Skeletal muscle tissue (tissue), 4 donors: ENCODE results near the gene PLPP4. TPM values are rescaled to one million over a fixed set of nuclear protein-coding genes. Genes with fewer than 3 reads are reported as not detected.

Experiments
- H3K27ac ChIP-seq: one replicate; pipeline ENCODE4 v1.7.0; 2013; ENCODE audit warnings: mild to moderate bottlenecking, low read depth, low read length, inconsistent platforms
- H3K27me3 ChIP-seq, 3 donors: one replicate each; pipeline ENCODE4 v1.7.0; 2013; ENCODE audit warnings: low read length in 3 of 3; ENCODE audit not compliant: control insufficient read depth in 3 of 3, insufficient read depth in 3 of 3
- H3K36me3 ChIP-seq, 3 donors: one replicate each; pipeline ENCODE4 v1.7.0; 2013; ENCODE audit warnings: low read length in 3 of 3; ENCODE audit not compliant: control insufficient read depth in 3 of 3, insufficient read depth in 3 of 3
- H3K4me1 ChIP-seq, 3 donors: one replicate each; pipeline ENCODE4 v1.7.0; 2013; ENCODE audit warnings: low read length in 3 of 3, mild to moderate bottlenecking in 3 of 3; ENCODE audit not compliant: control insufficient read depth in 3 of 3, insufficient read depth in 3 of 3
- H3K4me3 ChIP-seq, 3 donors: one replicate each; pipeline ENCODE4 v1.7.0; 2013; ENCODE audit warnings: low read length in 3 of 3
- H3K9ac ChIP-seq, 3 donors: one replicate each; pipeline ENCODE4 v1.7.0; 2013; ENCODE audit warnings: low read length in 3 of 3, mild to moderate bottlenecking in 3 of 3, moderate library complexity in 2 of 3, low read depth in 1 of 3
- H3K9me3 ChIP-seq, 3 donors: one replicate each; pipeline ENCODE4 v1.7.0; 2013; ENCODE audit warnings: low read length in 3 of 3; ENCODE audit not compliant: control insufficient read depth in 3 of 3
- total RNA-seq: library from RNA; depleted of rRNA; stranded (reverse); fragments of >200 nt; gene quantifications from one replicate; pipeline ENCODE4 v1.2.3, GENCODE V29; 2014
- donor health status: Osteomylitis.

PLPP4 gene
- total RNA-seq, 1 donor from 2014 or later, result 0.52 TPM

- H3K27ac ChIP-seq, result no peak overlapping the region
- no peak overlapping the region for H3K9ac ChIP-seq
- no peaks in the 10 kb centered on the region for H3K4me1 ChIP-seq
- H3K36me3 ChIP-seq, result no peaks in the 10 kb centered on the region
- no peaks in the 10 kb centered on the region for H3K9me3 ChIP-seq
- H3K4me3 ChIP-seq, result no peak overlapping the region
- H3K27me3 ChIP-seq, result peaks cover 0 to 14% (median 8%) of the 10 kb centered on the region in 3 donors
These were observed 28.3 kb upstream of the PLPP4 start for GRCh38 chr10:120428754-120429153.

DNA sequence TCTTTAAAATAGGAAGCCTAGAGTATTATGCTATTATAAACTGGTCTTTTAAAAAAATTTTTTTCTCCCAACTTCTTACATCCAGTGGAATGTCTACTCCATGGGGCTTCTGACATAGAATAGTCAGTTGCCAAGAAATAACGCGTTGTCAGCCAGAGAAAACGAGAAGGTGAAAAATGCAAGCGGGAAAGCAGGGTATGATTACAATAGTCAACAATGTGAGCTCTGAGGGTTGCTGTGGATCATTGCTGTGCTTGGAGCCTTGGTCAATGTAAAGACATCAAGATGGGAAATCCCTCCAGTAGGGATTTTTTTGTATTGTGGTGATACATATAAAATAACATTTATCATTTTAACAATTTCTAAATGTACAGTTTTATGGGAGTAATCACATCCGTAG lies 27.6 kb upstream of the PLPP4 start:
- no peaks in the 10 kb centered on the region for H3K36me3 ChIP-seq
- no peak overlapping the region for H3K4me3 ChIP-seq
- H3K9ac ChIP-seq, result no peak overlapping the region
- no peak overlapping the region for H3K27ac ChIP-seq
- H3K4me1 ChIP-seq, result no peaks in the 10 kb centered on the region
- H3K27me3 ChIP-seq, result peaks cover 0 to 14% (median 8%) of the 10 kb centered on the region in 3 donors
- H3K9me3 ChIP-seq, result no peaks in the 10 kb centered on the region

DNA sequence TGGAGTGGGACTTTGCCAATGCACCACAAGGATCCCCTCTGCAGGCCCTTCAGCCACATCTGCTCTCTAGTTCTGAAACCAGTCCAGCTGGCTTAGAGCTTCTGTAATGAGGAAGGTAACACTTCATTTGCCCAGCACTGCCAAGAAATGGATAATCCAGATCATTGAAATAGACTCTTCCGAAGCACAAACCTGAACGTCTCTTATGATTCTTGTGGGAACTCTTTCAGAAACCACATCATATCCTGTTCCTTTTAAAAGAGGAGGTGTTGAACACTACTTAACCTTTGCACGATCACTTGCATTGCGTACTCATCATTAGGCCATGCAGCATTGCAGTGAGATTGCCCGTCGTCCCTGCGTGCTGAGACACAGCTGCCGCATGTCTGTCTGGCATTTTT lies 25.8 kb upstream of the PLPP4 start:
- Histone ChIP-seq H3K9ac (no peak overlapping the region), H3K9me3 (no peaks in the 10 kb centered on the region), H3K36me3 (no peaks in the 10 kb centered on the region), H3K27ac (no peak overlapping the region), H3K4me3 (no peak overlapping the region), H3K4me1 (no peaks in the 10 kb centered on the region), H3K27me3 (peaks cover 0 to 14% (median 8%) of the 10 kb centered on the region in 3 donors)

DNA sequence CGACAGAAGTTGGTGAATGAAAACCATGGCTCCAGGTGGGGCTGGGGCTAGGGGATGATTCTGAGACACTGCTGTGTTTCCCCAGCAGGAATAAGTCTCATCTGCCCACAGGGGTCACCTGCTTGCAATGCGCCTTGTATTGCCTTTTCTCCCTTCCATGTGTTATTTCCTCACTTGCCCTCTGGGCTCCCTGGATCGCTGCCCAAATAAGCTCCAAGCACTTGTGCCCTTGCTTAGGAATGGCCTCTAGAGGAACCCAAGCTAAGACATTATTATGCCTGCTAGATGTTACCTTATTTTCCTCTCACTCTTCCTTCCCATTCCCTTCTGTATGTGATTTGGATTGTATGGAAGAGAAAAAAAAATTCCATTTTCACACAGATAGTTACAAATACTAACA lies 24.8 kb upstream of the PLPP4 start:
- H3K27ac ChIP-seq, result no peak overlapping the region
- no peaks in the 10 kb centered on the region for H3K36me3 ChIP-seq
- no peak overlapping the region for H3K9ac ChIP-seq
- no peaks in the 10 kb centered on the region for H3K4me1 ChIP-seq
- peaks cover 0 to 14% (median 8%) of the 10 kb centered on the region in 3 donors for H3K27me3 ChIP-seq
- H3K4me3 ChIP-seq, result no peak overlapping the region
- no peaks in the 10 kb centered on the region for H3K9me3 ChIP-seq

DNA sequence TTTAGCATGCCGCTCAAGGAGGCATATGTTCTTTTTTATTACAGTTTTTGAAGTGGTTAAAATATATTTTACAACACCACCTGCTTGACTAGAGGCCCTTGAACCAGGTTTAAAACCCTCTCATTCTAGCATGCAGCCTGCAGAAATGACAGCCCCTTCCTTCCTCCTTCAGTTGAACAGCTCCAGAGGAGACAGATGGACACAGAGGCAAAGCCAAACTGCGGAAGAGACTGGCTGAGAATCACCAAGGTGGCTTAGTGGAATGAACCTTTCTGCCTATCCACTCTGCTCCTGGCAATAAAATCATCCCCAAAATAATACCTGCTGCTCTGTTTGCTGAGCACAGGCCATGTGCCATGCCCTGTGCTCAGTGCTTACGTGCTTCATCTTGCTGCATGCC lies 23.9 kb upstream of the PLPP4 start:
- Histone ChIP-seq H3K9me3 (no peaks in the 10 kb centered on the region), H3K36me3 (no peaks in the 10 kb centered on the region), H3K27me3 (peaks cover 0 to 14% (median 8%) of the 10 kb centered on the region in 3 donors), H3K27ac (no peak overlapping the region), H3K4me1 (no peaks in the 10 kb centered on the region), H3K4me3 (no peak overlapping the region), H3K9ac (no peak overlapping the region)

GRCh38 chr10:120436439-120437112 lies 20.5 kb upstream of the PLPP4 start:
- Histone ChIP-seq H3K4me3 (no peak overlapping the region), H3K4me1 (no peaks in the 10 kb centered on the region), H3K36me3 (no peaks in the 10 kb centered on the region), H3K9me3 (no peaks in the 10 kb centered on the region), H3K27ac (no peak overlapping the region), H3K9ac (no peak overlapping the region), H3K27me3 (peaks cover 0 to 8% (median 4%) of the 10 kb centered on the region in 3 donors)

GRCh38 chr10:120437541-120437940 lies 19.5 kb upstream of the PLPP4 start:
- H3K9ac ChIP-seq, result no peak overlapping the region
- peaks cover 0 to 5% (median 3%) of the 10 kb centered on the region in 3 donors for H3K27me3 ChIP-seq
- no peaks in the 10 kb centered on the region for H3K36me3 ChIP-seq
- no peaks in the 10 kb centered on the region for H3K4me1 ChIP-seq
- no peak overlapping the region for H3K27ac ChIP-seq
- no peaks in the 10 kb centered on the region for H3K9me3 ChIP-seq
- H3K4me3 ChIP-seq, result no peak overlapping the region

- peaks cover 0 to 3% (median 0%) of the 10 kb centered on the region in 3 donors for H3K4me1 ChIP-seq
- no peak overlapping the region for H3K9ac ChIP-seq
- H3K36me3 ChIP-seq, result no peaks in the 10 kb centered on the region
- no peak overlapping the region for H3K27ac ChIP-seq
- no peaks in the 10 kb centered on the region for H3K9me3 ChIP-seq
- H3K27me3 ChIP-seq, result peaks cover 2 to 12% (median 4%) of the 10 kb centered on the region in 3 donors
- H3K4me3 ChIP-seq, result no peak overlapping the region
These were observed 5.1 kb upstream of the PLPP4 start for GRCh38 chr10:120451968-120452367.

GRCh38 chr10:120453319-120453718 lies 3.7 kb upstream of the PLPP4 start:
- Histone ChIP-seq H3K36me3 (no peaks in the 10 kb centered on the region), H3K9me3 (no peaks in the 10 kb centered on the region), H3K27ac (no peak overlapping the region), H3K4me1 (peaks cover 7 to 11% (median 8%) of the 10 kb centered on the region in 3 donors), H3K27me3 (peaks cover 14 to 25% (median 16%) of the 10 kb centered on the region in 3 donors), H3K4me3 (no peak overlapping the region), H3K9ac (no peak overlapping the region)

- peaks cover 7 to 11% (median 8%) of the 10 kb centered on the region in 3 donors for H3K4me1 ChIP-seq
- H3K9ac ChIP-seq, result no peak overlapping the region
- H3K27ac ChIP-seq, result no peak overlapping the region
- no peaks in the 10 kb centered on the region for H3K9me3 ChIP-seq
- H3K4me3 ChIP-seq, result no peak overlapping the region
- peaks cover 18 to 31% (median 19%) of the 10 kb centered on the region in 3 donors for H3K27me3 ChIP-seq
- H3K36me3 ChIP-seq, result no peaks in the 10 kb centered on the region
These were observed 3.1 kb upstream of the PLPP4 start for GRCh38 chr10:120453886-120454285.
